ENCODE data around the gene GNG7.

GNG7 gene

GRCh38 chr19:2600914-2601870, 101.3 kb downstream of the GNG7 start:
- Histone ChIP-seq H3K4me1 (ENCODE audit: insufficient read depth, low read length, poor library complexity, severe bottlenecking) (peaks cover 9% of the 10 kb centered on the region), H3K9ac (ENCODE audit: low read depth, low read length, poor library complexity, severe bottlenecking) (no peak overlapping the region), H3K9me2 (replicated peaks; ENCODE audit: low read depth, low read length) (no peaks in the 10 kb centered on the region), H3K4me2 (ENCODE audit: low read depth, low read length, poor library complexity, severe bottlenecking) (no peak overlapping the region), H3K79me2 (ENCODE audit: insufficient read depth, low read length) (no peaks in the 10 kb centered on the region), H4K20me1 (ENCODE audit: insufficient read depth, low read length, poor library complexity, severe bottlenecking) (no peaks in the 10 kb centered on the region), H3K36me3 (ENCODE audit: insufficient read depth, low read length) (no peaks in the 10 kb centered on the region), H3K4me3 (ENCODE audit: low read length, poor library complexity, severe bottlenecking) (no peak overlapping the region), H2AFZ (ENCODE audit: low read length) (no peak overlapping the region), H3K9me3 (ENCODE audit: insufficient read depth, low read depth, low read length) (no peaks in the 10 kb centered on the region), H3F3A (ENCODE audit: low read depth) (no peaks in the 10 kb centered on the region), H3K27me3 (ENCODE audit: insufficient read depth, low read length, poor library complexity, severe bottlenecking) (no peaks in the 10 kb centered on the region)
- TF ChIP-seq EZH2phosphoT487 (IDR thresholded peaks at IDR 0.05; ENCODE audit: borderline replicate concordance) (no peak), CTCF (conservative IDR thresholded peaks at IDR 0.05; ENCODE audit: low read length) (no peak)

- no peak overlapping the region for H3K9ac ChIP-seq (ENCODE audit: low read depth, low read length, poor library complexity, severe bottlenecking)
- H3K9me2 ChIP-seq (replicated peaks; ENCODE audit: low read depth, low read length) = no peaks in the 10 kb centered on the region
- H3K4me1 ChIP-seq (ENCODE audit: insufficient read depth, low read length, poor library complexity, severe bottlenecking) = peaks cover 8% of the 10 kb centered on the region
- H3K4me3 ChIP-seq (ENCODE audit: low read length, poor library complexity, severe bottlenecking) = no peak overlapping the region
- no peaks in the 10 kb centered on the region for H3F3A ChIP-seq (ENCODE audit: low read depth)
- H3K79me2 ChIP-seq (ENCODE audit: insufficient read depth, low read length) = no peaks in the 10 kb centered on the region
- H3K27me3 ChIP-seq (ENCODE audit: insufficient read depth, low read length, poor library complexity, severe bottlenecking) = no peaks in the 10 kb centered on the region
- no peak overlapping the region for H3K4me2 ChIP-seq (ENCODE audit: low read depth, low read length, poor library complexity, severe bottlenecking)
- H4K20me1 ChIP-seq (ENCODE audit: insufficient read depth, low read length, poor library complexity, severe bottlenecking) = no peaks in the 10 kb centered on the region
- no peak overlapping the region for H2AFZ ChIP-seq (ENCODE audit: low read length)
- TF ChIP-seq EZH2phosphoT487 (IDR thresholded peaks at IDR 0.05; ENCODE audit: borderline replicate concordance) = no peak
- TF ChIP-seq CTCF (conservative IDR thresholded peaks at IDR 0.05; ENCODE audit: low read length) = no peak
- H3K36me3 ChIP-seq (ENCODE audit: insufficient read depth, low read length) = no peaks in the 10 kb centered on the region
- no peaks in the 10 kb centered on the region for H3K9me3 ChIP-seq (ENCODE audit: insufficient read depth, low read depth, low read length)
Measured at GRCh38 chr19:2594319-2594718, 108.2 kb downstream of the GNG7 start.

DNA sequence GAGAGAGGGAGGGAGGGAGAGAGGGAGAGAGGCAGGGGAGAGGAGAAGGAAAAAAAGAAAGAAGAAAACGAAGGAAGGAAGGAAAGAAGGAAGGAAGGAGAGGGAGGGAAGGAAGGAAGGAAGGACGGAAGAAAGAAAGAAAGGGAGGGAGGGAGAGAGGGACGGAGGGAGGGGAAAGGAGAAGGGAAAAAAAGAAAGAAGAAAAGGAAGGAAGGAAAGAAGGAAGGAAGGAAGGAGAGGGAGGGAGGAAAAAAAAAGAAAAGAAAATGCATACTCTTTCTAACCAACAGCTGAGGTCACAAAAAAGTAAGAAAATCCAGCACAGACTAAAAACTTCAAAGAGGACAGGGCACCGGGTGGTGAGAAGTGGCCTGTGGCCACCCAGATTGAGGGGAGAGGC, 109.7 kb downstream of the GNG7 start:
- Histone ChIP-seq H3K27me3 (ENCODE audit: insufficient read depth, low read length, poor library complexity, severe bottlenecking) (no peaks in the 10 kb centered on the region), H3K79me2 (ENCODE audit: insufficient read depth, low read length) (no peaks in the 10 kb centered on the region), H2AFZ (ENCODE audit: low read length) (no peak overlapping the region), H4K20me1 (ENCODE audit: insufficient read depth, low read length, poor library complexity, severe bottlenecking) (no peaks in the 10 kb centered on the region), H3F3A (ENCODE audit: low read depth) (no peaks in the 10 kb centered on the region), H3K9me3 (ENCODE audit: insufficient read depth, low read depth, low read length) (no peaks in the 10 kb centered on the region), H3K36me3 (ENCODE audit: insufficient read depth, low read length) (no peaks in the 10 kb centered on the region), H3K4me3 (ENCODE audit: low read length, poor library complexity, severe bottlenecking) (no peak overlapping the region), H3K4me2 (ENCODE audit: low read depth, low read length, poor library complexity, severe bottlenecking) (no peak overlapping the region), H3K9me2 (replicated peaks; ENCODE audit: low read depth, low read length) (no peaks in the 10 kb centered on the region), H3K4me1 (ENCODE audit: insufficient read depth, low read length, poor library complexity, severe bottlenecking) (no peaks in the 10 kb centered on the region), H3K9ac (ENCODE audit: low read depth, low read length, poor library complexity, severe bottlenecking) (no peak overlapping the region)
- TF ChIP-seq EZH2phosphoT487 (IDR thresholded peaks at IDR 0.05; ENCODE audit: borderline replicate concordance) (no peak), CTCF (conservative IDR thresholded peaks at IDR 0.05; ENCODE audit: low read length) (no peak)
